GM21737 (cell line): ENCODE measurements around the gene SLC38A10.

Experiments
- ATAC-seq: cut with Tn5 transposase; IDR thresholded peaks from one replicate; pipeline ENCODE4 v1.9.1; 2021; ENCODE audit warnings: mild to moderate bottlenecking, moderate library complexity; ENCODE audit not compliant: unreplicated experiment

SLC38A10 gene

DNA sequence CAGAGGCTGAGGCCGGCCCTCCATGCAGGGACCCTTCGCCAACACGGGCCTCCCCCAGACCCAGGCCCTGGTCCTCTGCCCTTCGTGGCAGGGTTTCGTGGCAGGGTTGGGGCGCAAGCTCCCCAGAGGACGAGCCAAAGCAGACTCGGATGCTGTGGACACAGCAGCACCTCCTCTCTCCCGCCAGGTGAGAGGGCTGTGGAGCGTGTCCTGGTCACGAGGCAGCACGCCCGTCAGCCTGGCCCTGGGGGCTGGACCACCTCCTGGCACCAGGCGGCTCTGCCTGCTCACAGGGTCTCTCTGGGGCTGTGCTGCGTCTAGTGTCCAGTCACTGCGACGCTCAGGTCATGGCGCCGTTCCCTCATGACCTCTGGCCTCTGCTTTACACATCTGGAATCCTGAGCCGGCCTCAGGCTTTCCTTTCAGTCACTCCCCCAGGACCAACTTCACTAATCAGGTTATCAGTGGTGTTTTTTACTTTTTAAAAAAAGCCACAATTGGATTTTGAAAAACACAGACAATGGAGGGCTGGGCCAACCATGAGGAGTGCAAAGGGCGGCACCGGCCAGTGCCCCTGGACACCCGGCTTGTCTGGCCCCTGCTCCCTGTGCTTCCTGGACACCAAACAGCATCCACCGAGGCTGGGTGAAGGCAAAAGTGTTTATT is 50.6 kb downstream of the SLC38A10 start:
- ATAC-seq, result no peak

DNA sequence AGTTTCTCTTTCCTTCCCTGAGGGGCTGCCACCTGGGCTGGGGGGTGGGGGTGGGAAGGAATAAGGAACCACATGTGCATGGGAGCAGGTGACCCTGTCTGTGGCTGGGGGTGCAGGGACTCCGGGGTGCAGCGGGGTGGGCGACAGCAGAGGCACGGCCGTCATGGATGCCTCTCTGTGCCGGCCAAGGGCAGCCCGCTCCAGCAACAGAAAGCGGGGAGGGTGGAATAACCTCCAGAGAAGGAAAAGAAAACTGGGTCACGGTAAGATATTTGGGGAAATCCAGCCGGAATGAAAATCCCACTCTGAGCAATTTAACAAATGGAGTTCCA is 51.8 kb downstream of the SLC38A10 start:
- ATAC-seq, result no peak

GRCh38 chr17:81242421-81243332 is 52.4 kb downstream of the SLC38A10 start:
- ATAC-seq, result no peak

- no peak for ATAC-seq
These were observed 53.3 kb downstream of the SLC38A10 start for GRCh38 chr17:81241648-81242420.

DNA sequence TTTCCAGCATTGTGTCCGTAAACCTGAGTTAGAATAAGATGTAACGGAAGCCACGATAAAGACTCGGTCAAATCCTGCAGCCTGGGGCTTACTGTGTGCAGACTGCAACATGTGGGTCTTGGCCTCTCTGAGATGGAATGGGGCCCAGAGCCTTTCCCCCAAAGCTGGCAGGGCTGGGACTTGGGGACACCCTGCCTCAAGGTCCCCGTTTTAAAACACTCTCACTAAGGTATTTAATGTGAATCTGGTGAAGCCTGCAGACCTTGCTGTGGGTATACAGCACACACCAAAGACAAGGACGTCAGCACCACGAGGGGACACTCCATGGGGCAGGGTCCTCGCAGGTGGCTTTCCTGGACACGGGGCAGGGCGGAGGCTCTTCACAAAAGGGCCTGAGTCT is 53.9 kb downstream of the SLC38A10 start:
- no peak for ATAC-seq

DNA sequence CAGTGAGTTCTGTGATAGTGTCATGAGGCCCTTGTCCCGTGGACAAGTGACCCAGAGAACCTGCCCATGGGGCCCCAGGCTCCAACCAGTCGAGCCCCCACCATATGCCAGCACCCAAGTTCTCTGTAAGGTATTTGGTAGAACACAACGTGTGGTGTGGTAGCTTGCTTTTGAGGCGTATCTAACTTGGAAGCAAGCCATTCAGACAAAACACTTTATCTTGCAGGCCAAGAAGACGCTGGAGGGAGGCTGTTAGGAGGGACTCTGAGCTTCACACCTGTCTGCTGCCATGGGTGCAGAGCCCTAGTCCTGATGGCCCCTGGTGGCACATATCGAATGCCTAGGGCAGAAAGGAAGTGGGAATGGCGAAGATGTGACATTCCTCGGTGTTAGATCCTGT is 54.3 kb downstream of the SLC38A10 start:
- ATAC-seq, result no peak

DNA sequence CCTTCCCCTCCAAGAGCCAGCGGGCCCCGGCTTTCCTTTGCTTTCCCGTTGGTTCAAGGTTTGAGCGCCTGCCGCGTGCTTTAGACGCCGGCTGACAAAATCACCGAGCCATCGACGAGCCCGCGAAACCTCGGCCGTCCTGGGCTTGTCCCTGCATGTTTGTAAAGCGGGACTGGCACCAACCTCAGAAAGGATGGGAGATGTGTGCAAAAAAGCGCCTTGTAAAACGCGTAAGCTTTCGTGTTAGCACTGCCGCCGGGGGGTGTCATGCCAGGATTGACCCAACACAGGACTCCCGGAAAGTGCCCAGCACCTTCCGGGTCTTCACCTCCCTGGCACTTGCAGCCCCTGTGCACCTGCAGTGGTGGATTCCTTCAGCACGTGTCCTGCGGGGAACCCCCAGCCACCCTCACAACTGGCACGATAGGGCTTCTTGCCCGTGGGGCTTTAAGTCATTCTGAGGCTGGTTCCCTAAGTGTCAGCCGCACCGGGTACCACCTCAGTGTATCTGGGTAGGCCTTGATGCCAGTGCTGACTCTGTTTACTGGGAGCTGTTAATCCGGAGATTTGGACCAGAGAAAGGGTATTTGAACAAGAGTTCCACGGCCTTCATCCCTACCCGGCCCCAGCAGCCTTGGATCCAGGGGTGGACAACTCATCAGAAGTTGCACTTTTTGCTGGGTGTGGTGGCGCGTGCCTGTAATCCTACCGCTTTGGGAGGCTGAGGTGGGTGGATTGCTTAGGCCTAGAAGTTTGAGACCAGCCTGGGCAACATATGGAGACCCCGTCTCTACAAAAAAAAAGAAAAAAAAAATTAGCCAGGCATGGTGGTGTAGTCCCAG is 55.2 kb downstream of the SLC38A10 start:
- no peak for ATAC-seq

DNA sequence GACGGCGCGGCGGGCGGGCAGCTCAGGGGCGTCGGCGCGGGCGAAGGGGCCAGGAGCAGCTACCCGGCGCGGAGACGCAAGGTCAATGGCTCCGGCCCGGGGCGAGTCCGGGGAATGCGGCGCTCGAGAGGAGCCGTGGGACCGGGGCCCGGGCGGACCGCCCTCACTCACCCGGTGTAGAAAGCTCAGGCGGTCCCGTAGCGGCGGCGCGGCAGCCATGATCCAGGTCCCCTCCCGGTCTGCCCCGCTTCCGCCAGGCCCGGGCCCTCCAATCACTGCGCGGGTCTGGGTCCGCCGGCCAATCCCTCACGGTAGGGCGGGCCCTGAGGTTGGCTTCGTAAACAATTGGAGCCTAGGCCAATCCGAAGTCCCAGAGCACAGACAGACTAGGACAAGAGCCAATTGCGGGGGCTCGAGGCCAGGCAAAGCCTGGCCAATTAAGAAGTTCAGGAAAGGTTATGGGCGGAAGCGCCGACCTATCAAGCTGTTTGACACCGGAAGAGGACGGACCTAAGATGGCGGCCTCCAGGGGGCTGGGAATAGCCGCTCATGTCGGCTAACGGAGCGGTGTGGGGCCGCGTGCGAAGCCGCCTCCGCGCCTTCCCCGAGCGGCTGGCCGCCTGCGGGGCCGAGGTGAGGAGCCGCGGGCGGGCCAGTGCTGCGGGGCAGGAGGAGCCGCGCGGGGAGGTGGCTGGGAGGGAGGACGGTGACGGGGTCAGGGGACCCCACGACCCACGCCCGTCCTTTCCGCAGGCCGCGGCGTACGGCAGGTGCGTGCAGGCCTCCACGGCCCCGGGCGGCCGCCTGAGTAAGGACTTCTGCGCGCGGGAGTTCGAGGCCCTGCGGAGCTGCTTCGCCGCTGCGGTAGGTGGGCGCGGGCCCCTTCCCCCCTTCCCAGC is 56.0 kb downstream of the SLC38A10 start, which contains the start of the genes NDUFAF8 and TEPSIN:
TSS of gene NDUFAF8 (plus strand) at position 504 of the 899 bp plus-strand sequence. CDS start at position 550, 46 bp downstream.
TSS of gene TEPSIN (minus strand) at position 241 of the 899 bp plus-strand sequence. CDS start at position 219, 22 bp downstream.
- peak; percentile 81 for ATAC-seq

- no peak for ATAC-seq
These were observed 56.7 kb downstream of the SLC38A10 start for GRCh38 chr17:81238490-81238814.

DNA sequence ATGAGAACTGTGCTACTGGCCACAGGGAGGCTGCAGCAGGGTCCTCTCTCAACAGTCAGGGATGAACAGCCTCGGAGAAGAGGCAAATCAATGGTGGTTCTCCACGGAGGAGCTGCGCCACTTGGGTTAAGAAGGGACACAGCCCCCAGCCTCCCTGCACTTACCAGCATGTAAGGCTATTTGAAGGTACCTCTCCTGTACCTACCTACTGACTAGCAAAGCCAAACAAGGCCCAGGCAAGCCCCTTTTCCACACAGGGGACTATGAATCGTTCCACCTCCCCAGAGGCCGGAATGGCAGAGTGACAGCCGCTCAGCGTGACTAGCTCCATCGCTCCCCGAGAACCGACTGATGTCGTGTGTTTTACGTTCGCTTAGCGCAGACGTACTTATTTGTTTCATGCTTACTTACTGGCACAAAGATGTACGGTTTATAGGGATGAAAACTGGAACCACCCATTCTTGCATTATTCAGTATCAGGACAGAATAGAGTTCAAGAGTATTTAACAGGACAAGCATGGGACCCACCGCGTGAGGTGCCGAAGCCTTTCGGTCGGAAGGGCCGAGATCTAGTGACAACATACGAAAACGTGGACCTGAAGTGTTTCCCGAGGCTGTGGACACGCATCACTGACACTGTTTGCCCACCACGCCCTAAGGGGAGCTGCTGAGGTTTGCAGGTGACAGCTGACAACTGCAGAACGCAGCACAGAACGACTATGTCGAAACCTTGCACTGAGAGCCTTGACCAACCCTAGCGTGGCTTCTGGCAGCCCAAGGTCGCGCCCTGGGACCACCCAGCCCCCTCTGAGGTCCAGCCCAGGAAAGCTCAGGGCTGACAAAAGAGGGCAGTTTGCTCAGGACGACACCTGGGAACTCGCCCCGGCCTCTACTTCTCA is 57.3 kb downstream of the SLC38A10 start:
- no peak for ATAC-seq

DNA sequence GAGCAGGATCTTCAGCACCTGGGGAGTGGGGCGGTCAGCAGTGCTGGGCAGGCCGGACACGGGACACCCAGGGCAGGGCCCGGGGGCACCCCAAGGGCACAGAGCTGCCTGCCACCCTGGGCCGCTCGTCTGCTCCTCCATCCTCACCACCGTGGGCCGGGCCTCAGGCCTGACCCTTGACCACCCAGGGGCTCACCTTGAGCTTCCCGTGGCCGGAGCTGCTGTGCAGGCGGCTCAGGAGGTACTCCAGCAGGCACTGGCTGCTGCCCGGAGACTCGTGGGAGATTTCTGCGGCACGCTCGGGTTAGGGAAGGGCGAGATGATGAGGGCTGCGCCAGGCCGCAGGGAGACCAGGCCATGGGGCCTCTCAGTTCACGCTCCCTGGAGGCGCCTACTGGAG is 58.3 kb downstream of the SLC38A10 start:
- ATAC-seq, result no peak

- no peak for ATAC-seq
These were observed 59.0 kb downstream of the SLC38A10 start for GRCh38 chr17:81235822-81236740.

- no peak for ATAC-seq
These were observed 59.9 kb downstream of the SLC38A10 start for GRCh38 chr17:81234940-81235821.

GRCh38 chr17:81234506-81234855 is 60.6 kb downstream of the SLC38A10 start:
- ATAC-seq, result no peak

DNA sequence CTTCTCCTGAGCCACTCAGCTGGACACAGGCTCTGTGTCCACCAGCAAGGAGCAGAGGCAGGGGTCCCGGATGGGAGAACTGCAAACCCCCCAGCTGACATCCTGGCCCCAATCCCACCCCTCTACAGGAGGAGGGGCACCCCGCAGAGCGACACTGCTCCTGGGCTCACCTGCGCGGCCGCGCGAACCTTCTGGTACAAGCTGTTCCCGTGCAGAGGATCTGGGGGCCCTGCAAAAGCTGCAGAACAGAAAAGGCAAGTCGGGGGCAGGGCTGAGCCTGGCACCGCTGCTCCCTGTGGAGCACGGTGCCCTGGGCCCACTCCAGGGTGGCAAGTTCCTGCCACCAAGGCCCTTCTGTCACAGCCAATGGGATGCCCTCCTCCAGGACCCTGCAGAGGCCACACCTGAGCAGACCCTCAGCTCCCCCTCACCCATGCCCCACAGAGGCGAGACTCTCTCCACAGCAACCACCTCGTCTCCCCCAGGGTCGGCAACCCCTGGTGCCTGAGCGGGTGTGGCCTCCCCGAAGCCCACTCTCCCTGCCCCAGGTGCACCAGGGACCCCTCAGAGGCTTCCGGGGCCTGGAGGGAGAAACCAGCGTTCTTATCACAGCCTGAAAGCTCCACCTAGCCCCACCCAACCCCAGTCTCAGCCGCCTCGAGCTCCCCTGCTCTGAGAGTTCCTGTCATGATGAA is 61.1 kb downstream of the SLC38A10 start:
- no peak for ATAC-seq

DNA sequence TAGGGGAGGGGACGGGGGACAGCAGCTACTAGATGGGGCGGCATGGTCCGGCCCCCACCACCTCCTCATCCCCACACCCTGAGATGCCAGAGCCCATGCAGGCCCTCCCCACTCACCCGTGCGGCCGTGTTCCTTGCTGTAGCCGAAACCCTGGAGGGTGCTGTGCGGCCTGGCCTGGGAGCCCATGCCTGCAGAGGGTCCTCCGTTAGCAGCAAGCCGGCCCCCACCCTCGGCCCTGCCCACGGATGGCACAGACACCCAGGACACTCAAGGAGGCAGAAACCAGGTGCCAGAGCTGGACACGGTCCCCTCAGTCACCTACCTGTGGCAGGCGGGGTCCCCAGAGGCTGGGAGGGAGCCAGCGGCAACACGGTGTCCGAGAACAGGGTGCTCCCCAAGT is 61.8 kb downstream of the SLC38A10 start:
- no peak for ATAC-seq
